ENCODE measurements around the gene DNAJC2. TPM values are rescaled to one million over a fixed set of nuclear protein-coding genes. Genes with fewer than 3 reads are reported as not detected.

The DNAJC2 gene, protein sequence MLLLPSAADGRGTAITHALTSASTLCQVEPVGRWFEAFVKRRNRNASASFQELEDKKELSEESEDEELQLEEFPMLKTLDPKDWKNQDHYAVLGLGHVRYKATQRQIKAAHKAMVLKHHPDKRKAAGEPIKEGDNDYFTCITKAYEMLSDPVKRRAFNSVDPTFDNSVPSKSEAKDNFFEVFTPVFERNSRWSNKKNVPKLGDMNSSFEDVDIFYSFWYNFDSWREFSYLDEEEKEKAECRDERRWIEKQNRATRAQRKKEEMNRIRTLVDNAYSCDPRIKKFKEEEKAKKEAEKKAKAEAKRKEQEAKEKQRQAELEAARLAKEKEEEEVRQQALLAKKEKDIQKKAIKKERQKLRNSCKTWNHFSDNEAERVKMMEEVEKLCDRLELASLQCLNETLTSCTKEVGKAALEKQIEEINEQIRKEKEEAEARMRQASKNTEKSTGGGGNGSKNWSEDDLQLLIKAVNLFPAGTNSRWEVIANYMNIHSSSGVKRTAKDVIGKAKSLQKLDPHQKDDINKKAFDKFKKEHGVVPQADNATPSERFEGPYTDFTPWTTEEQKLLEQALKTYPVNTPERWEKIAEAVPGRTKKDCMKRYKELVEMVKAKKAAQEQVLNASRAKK
- polyA plus RNA-seq (ENCODE audit: insufficient read length in 10 of 10) = 10 to 100 TPM; 28.4 to 44.2 (median 35.5) TPM
- long read RNA-seq, donor 1, partial matches to known transcripts = 0 of 5 reads
- long read RNA-seq, donor 1, other reads (novel, unspliced or antisense) = 0 of 5 reads
- long read RNA-seq, donor 2, partial matches to known transcripts = 0 of 1 reads
- long read RNA-seq, donor 2, other reads (novel, unspliced or antisense) = 0 of 1 reads
- long read RNA-seq, donor 3 = 0 reads
- long read RNA-seq, donor 4, partial matches to known transcripts = 0 of 2 reads
- long read RNA-seq, donor 4, other reads (novel, unspliced or antisense) = 0 of 2 reads
- long read RNA-seq, donor 5 = 0 reads
- long read RNA-seq, donor 6, transcript DNAJC2-203 (17 exons, 2,167 nt) = major isoform, 5 of 5 reads
- long read RNA-seq, donor 6, partial matches to known transcripts = 0 of 5 reads
- long read RNA-seq, donor 6, other reads (novel, unspliced or antisense) = 0 of 5 reads
- long read RNA-seq, donor 7, partial matches to known transcripts = 0 of 2 reads
- long read RNA-seq, donor 7, other reads (novel, unspliced or antisense) = 0 of 2 reads
- long read RNA-seq, donor 8 = 0 reads
- long read RNA-seq, donor 9 = 0 reads

- peak; percentile 91 to 96 (median 93) for DNase-seq
Observed at GRCh38 chr7:103344453-103345149, at the start of gene DNAJC2. Gene DNAJC2, minus strand, starts transcription at chr7:103344767. Its CDS starts 145 bp downstream, at chr7:103344622.

GRCh38 chr7:103391976-103392375 lies 47.4 kb upstream of the DNAJC2 start:
- DNase-seq = no peak

GRCh38 chr7:103391150-103391549 lies 46.6 kb upstream of the DNAJC2 start:
- DNase-seq = no peak

GRCh38 chr7:103389263-103389662 lies 44.7 kb upstream of the DNAJC2 start:
- DNase-seq = no peak

GRCh38 chr7:103388469-103389140 lies 44.0 kb upstream of the DNAJC2 start:
- DNase-seq = no peak

DNA sequence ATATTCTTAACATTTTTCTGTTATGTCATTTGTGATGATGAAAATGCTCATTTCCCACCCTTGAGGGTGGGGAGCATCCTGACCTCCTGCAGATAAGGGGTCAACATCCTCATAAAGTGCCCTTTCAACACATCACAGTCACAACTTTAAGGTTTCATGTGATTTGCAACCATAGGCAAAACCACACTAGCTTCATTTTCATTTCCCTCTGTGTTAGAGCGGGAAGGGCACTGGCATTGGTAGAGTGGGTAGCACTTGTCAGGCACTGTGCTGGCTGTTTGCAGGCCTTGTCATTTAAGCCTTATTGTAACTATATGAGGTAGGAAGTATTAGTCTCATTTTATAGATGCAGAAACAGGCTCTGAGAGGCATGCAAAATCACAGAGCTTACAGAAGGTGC lies 42.7 kb upstream of the DNAJC2 start:
- no peak for DNase-seq

DNA sequence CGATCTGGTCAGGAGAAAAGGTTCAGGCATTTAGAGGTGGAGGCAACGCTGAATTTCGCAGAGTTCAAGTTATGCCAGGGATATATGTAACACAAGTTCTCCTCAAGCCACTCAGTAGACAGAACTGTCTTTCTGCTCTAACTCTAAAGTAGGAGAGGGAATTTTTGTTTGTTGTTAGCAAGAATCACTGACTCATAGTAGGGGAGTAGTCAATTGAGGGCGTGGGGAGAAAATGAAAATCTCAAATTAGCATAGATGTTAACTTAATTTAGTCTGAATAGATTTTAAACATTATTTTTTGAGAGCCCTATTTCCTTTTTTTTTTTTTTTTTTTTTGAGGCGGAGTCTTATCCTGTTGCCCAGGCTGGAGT lies 37.5 kb upstream of the DNAJC2 start:
- no peak for DNase-seq

- DNase-seq = no peak
Observed at GRCh38 chr7:103381280-103382031, 36.9 kb upstream of the DNAJC2 start.

DNA sequence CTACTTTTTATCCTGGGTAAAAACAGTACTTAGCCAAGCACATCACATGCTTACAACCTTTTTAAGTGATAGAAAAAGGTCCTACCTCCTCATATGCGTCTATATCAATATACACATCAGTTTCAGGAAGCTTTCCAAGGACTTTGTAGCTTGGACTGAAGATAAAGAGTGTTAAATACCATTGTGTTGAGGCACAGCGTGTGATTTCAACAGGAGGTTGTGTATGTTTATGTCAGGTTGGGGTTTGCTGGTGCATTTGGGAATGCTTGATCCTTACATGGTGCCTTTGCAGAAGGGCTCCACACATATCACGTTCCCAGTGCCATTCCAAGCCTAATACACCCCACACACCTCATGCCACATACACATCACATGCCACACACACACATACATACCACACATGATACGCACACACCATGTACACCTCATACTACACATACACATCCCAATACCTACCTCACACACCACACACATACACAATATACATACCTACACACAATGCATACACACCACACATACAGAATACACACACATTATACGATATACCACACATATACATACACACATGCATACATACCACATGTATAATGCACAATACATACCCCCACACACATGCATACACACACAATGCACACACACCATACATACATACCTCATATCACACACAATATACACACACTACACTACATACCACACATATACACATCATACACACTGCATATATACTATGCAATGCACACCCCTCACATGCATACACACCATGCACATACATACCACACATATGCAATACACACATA lies 36.0 kb upstream of the DNAJC2 start:
- no peak for DNase-seq

GRCh38 chr7:103379270-103379975 lies 34.9 kb upstream of the DNAJC2 start:
- DNase-seq = no peak

GRCh38 chr7:103373866-103374643 lies 29.5 kb upstream of the DNAJC2 start:
- no peak for DNase-seq

- DNase-seq = no peak
Observed at GRCh38 chr7:103369432-103369831, 24.9 kb upstream of the DNAJC2 start.

DNA sequence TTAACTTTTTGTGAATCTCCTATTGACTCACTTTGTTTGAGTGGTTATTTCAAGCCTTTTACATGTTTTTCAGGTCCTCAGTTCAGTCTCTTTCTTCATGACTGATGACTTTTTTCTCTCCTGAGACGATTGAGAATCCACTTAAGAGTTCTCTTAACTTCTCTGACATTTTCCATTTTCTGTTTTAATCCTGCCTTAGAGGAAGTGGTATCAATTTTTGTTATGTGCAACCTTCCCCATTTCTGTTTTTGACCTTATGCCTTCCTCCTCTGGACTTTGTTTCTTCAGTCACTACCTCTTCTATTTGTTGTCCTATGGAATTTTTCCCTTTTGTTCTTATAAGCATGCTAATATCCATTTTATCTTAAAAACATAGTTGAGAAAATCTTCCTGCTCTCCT lies 5.2 kb upstream of the DNAJC2 start:
- no peak for DNase-seq

GRCh38 chr7:103348959-103349358 lies 4.4 kb upstream of the DNAJC2 start:
- no peak for DNase-seq

GRCh38 chr7:103348452-103348851 lies 3.9 kb upstream of the DNAJC2 start:
- DNase-seq = no peak

GRCh38 chr7:103347507-103348267 lies 3.1 kb upstream of the DNAJC2 start, which contains the start of gene PSMC2:
Gene PSMC2, plus strand, starts transcription at chr7:103347643. Its CDS starts 69 bp downstream, at chr7:103347712.
- DNase-seq = peak; percentile 93 to 98 (median 94)

DNA sequence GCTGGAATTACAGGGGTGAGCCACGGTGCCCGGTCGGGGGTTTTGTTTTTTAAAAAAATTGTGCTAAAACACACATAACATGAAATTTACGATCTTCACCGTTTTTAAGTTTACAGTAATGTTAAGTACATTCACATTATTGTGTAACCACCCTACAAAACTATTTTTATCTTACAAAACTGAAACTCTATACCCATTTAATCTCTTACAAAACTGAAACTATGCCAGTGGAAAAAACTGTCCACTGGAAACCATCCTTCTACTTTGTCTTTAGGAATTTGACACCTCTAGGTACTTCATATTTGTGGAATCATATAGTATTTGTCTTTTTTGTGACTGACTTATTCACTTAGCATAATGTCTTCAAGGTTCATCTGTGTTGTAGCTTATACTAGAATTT lies 1.8 kb upstream of the DNAJC2 start:
- no peak for DNase-seq

All from muscle of back (tissue), 13 donors.